T-helper 1 cell treated with Interleukin-12 subunit alpha and Interleukin-12 subunit beta and Interleukin-4 antibody, amounts not matched to agents 30 μg/mL and 1 μg/mL, for 36 hours (primary cell): ENCODE measurements around the gene ORC6.
A peak's percentile ranks its signal among the peaks of the same experiment; 100 is the strongest.
"Not testable (repeated sequence)": the region's sequence is repeated elsewhere in the genome, so short reads cannot be mapped to it uniquely, and the experiment has no call there.

Experiments used
- H3K27ac Mint-ChIP-seq: one replicate; pipeline ENCODE4 v1.8.0; 2021; ENCODE audit warnings: mild to moderate bottlenecking, mixed read lengths
- H3K27me3 Mint-ChIP-seq: one replicate; pipeline ENCODE4 v1.8.0; 2021; ENCODE audit warnings: low read depth, mixed read lengths
- H3K36me3 Mint-ChIP-seq: one replicate; pipeline ENCODE4 v1.8.0; 2021; ENCODE audit warnings: low read depth, mixed read lengths
- H3K4me1 Mint-ChIP-seq: one replicate; pipeline ENCODE4 v1.8.0; 2021; ENCODE audit warnings: low read depth, mixed read lengths
- H3K4me3 Mint-ChIP-seq: one replicate; pipeline ENCODE4 v1.8.0; 2021; ENCODE audit warnings: mild to moderate bottlenecking, moderate library complexity, mixed read lengths
- H3K9me3 Mint-ChIP-seq: one replicate; pipeline ENCODE4 v1.8.0; 2021; ENCODE audit warnings: mixed read lengths

ORC6 gene, protein sequence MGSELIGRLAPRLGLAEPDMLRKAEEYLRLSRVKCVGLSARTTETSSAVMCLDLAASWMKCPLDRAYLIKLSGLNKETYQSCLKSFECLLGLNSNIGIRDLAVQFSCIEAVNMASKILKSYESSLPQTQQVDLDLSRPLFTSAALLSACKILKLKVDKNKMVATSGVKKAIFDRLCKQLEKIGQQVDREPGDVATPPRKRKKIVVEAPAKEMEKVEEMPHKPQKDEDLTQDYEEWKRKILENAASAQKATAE

DNA sequence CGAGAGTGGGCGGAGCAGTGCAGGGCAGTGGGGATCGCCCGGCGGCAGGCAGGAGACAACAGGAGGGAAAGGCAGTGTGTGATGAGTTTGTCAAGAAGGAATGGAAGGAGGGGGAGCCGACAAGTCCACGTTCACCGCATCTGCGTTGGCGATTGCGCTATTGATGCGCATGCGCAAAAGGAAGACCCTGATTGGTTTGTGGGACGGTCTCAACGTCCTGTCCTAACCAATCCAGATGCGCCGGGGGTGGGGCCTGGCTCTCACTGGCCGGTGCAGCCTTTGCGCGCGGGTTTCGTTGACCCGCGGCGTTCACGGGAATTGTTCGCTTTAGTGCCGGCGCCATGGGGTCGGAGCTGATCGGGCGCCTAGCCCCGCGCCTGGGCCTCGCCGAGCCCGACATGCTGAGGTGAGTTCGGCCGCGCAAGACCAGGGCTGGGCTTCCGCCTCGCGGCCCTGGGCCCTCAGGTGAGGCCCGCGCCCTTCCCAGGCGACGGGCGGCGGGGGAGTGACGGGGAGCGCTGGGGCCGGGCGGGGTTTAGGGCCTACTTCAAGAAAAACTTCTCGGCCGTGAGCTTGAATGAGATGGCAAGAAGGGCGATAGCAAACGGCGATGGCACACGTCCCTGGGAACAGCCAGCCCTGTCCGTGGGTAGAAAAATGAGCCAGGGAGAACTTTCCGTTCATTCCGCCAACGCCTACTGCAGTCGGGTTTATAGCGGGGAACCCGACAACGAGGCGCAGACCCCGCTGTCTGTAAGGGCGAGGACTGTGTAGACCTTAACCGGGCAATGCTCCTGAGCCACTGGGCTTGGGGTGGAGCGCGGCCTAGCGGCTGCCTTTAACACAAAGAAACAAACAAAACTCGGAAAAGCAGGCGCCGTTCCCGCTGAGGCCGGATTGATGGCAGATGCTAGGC is at the start of gene ORC6:
Gene ORC6 (plus strand): TSS at position 295 of the 916 bp plus-strand sequence. CDS start 47 bp downstream, at position 342.
- no peaks in the 10 kb centered on the region for H3K27me3 Mint-ChIP-seq
- H3K27ac Mint-ChIP-seq, result no peak within 1 kb of the TSS
- peaks cover 31% of the 10 kb centered on the region for H3K4me1 Mint-ChIP-seq
- H3K4me3 Mint-ChIP-seq, result no peak within 1 kb of the TSS
- peaks cover 2% of the 10 kb centered on the region for H3K36me3 Mint-ChIP-seq
- H3K9me3 Mint-ChIP-seq, result no peaks in the 10 kb centered on the region

DNA sequence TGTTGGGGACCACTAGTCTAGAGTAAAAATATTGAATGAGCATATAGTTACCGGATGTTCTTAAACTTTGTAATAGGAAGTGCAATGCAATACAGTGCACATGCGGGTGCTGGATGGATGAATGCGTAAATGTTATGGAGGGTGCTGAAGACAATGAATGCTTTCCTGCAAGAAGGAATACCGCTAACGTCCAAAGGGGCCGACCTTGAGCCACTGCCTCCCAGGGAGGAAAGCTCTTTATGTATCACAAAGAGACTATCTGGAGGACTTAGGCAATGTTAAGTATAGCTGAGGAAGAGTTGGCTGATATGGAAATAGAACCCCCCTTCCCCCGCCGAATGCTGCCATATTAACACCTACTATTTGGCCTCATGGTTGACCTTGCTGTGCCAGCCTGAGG is 40.8 kb upstream of the ORC6 start:
- H3K27me3 Mint-ChIP-seq, result no peaks in the 10 kb centered on the region
- no peaks in the 10 kb centered on the region for H3K4me1 Mint-ChIP-seq
- peaks cover 4% of the 10 kb centered on the region for H3K9me3 Mint-ChIP-seq
- no peak overlapping the region for H3K27ac Mint-ChIP-seq
- H3K4me3 Mint-ChIP-seq, result no peak overlapping the region
- peaks cover 2% of the 10 kb centered on the region for H3K36me3 Mint-ChIP-seq

DNA sequence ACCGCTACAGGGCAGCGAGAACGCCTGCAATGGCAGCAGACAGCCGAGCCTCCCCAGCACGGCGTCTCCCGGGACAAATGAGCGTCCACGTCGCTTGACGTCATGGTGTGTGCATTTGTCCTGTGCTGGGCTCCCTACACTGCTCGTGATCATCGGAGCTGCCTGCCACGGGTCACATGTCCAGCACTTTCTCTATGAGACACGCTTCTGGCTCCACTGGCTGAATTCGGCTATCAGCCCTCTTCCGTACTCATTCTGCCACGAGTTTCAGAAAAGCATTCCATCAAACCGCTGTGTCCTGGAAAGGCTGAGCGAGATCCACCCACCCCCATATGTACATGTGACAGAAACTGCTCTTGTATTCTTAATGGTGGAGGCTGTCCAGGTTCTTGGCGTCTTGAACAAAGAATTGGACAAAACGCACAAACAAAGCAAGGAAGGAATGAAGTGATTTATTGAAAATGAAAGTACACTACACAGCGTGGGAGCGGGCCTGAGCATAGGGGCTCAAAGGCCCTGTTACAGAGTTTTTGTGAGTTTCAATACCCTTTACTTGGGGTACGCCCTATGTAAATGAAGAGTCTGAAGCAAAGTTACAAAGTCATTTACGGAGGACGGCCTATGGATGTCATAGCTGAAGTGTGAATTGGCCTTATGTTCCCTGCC is 39.7 kb upstream of the ORC6 start:
- no peak overlapping the region for H3K27ac Mint-ChIP-seq
- no peaks in the 10 kb centered on the region for H3K4me1 Mint-ChIP-seq
- no peak overlapping the region for H3K4me3 Mint-ChIP-seq
- no peaks in the 10 kb centered on the region for H3K9me3 Mint-ChIP-seq
- H3K27me3 Mint-ChIP-seq, result no peaks in the 10 kb centered on the region
- H3K36me3 Mint-ChIP-seq, result peaks cover 2% of the 10 kb centered on the region

DNA sequence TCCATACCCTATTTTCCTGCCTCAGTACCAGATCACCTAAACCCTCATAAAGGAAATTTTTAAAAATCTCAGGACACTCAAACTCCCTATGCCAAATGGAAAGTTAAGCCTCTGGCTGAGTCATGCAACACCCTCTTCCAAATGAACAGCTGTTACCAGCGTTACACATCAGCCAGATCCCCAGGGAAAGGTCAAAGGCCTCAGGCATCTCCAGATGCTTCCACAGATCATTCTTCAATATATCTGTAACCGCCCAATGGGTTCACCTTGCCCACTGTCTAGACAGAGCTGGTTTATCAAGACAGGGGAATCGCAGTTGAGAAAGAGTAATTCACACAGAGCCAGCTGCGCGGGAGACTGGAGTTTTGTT is 39.2 kb upstream of the ORC6 start:
- no peaks in the 10 kb centered on the region for H3K27me3 Mint-ChIP-seq
- no peaks in the 10 kb centered on the region for H3K9me3 Mint-ChIP-seq
- H3K27ac Mint-ChIP-seq, result no peak overlapping the region

DNA sequence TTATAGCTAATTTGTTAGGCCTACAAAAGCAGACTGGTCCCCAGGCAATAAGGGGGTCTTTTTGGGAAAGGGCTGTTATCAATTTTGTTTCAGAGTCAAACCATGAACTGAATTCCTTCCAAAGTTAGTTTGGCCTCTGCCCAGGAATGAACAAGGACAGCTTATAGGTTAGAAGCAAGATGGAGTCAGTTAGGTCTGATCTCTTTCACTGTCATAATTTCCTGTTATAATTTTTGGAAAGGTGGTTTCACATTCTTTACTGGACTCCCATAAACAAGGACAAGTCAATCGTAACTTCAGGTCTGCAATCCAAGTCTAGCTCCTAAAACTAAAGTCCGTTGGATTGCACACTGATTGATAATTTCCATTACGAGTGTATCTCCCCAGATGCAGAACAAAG is 38.2 kb upstream of the ORC6 start:
- H3K36me3 Mint-ChIP-seq, result peaks cover 5% of the 10 kb centered on the region
- no peaks in the 10 kb centered on the region for H3K4me1 Mint-ChIP-seq
- no peak overlapping the region for H3K27ac Mint-ChIP-seq
- H3K27me3 Mint-ChIP-seq, result no peaks in the 10 kb centered on the region
- H3K4me3 Mint-ChIP-seq, result no peak overlapping the region
- no peaks in the 10 kb centered on the region for H3K9me3 Mint-ChIP-seq

More for the DNA sequence above, 39.2 kb upstream of the ORC6 start:
- H3K4me1 Mint-ChIP-seq, result no peaks in the 10 kb centered on the region
- H3K36me3 Mint-ChIP-seq, result peaks cover 2% of the 10 kb centered on the region
- no peak overlapping the region for H3K4me3 Mint-ChIP-seq

DNA sequence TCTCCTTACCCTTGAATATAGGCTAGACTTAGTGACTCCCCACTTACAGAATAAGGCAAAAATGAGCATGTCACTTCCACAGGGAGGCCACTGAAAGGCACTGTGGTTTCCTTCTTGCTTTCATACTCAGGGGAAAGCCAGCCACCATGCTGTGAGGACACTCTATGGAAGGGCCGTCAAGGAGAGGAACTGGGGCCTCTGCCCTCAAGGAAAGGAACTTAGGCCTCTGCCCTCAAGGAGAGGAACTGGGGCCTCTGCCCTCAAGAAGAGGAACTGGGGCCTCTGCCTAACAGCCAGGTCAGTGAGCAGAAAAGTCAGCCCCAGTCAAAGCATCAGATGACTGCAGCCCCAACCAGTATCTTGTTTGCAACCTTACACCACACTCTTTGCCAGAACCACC is 30.5 kb upstream of the ORC6 start:
- H3K4me1 Mint-ChIP-seq, result peaks cover 13% of the 10 kb centered on the region
- H3K36me3 Mint-ChIP-seq, result peaks cover 26% of the 10 kb centered on the region

DNA sequence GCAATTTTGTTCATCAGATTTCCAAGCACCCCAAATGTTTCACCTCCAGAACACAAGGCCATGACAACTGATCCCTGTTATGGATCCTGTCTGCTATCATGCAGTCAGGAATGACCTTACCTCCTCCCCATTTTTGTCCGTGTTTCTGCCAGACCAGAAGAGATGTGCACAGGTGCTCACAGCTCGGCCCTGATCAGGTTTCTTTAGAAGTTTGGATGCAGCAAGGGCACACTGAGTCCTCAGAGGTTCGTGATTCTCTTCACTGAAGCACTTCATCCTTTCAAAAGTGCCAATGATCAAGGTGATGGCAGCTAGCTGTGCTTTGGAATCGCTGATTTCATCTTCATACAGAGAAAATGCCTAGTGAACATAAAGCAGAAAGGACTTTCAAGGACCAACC is 27.3 kb upstream of the ORC6 start:
- Mint-ChIP-seq H3K4me3 (no peak overlapping the region), H3K4me1 (peaks cover 13% of the 10 kb centered on the region), H3K36me3 (peaks cover 31% of the 10 kb centered on the region), H3K9me3 (no peaks in the 10 kb centered on the region), H3K27me3 (no peaks in the 10 kb centered on the region), H3K27ac (no peak overlapping the region)

More for the DNA sequence above, 30.5 kb upstream of the ORC6 start:
- no peaks in the 10 kb centered on the region for H3K9me3 Mint-ChIP-seq
- H3K4me3 Mint-ChIP-seq, result no peak overlapping the region
- H3K27me3 Mint-ChIP-seq, result no peaks in the 10 kb centered on the region
- peak overlapping the region; percentile 66 for H3K27ac Mint-ChIP-seq

DNA sequence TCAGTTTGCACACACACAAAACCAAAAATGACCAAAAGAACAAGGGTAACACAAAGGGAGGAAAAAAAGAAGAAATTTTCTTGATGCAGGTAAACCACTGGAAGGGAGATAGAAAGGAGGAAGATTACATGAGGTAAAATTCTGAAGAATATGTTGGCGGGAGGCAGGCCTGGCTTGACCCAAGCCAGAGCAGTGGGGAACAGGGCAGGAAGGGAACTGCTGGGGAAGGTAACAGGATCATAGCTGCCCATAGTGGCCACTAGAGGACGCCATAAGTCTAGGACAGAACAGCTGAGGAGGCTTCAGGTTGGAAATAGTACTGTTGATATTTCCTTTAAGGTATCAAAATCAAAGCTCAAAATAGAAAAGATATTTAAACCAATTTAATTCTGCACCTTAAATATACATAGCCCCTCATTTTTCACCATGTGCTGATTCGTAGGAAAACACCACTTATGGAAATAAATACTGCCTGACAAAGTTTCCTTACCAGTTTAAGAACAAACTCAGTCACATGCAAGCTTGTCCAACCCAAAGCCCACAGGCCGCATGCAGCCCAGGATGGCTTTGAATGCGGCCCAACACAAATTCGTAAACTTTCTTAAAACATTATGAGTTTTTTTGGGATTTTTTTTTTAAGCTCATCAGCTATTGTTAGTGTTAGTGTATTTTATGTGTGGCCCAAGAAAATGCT is 16.0 kb upstream of the ORC6 start:
- no peak overlapping the region for H3K4me3 Mint-ChIP-seq
- H3K9me3 Mint-ChIP-seq, result no peaks in the 10 kb centered on the region
- H3K36me3 Mint-ChIP-seq, result peaks cover 35% of the 10 kb centered on the region
- no peaks in the 10 kb centered on the region for H3K27me3 Mint-ChIP-seq
- H3K27ac Mint-ChIP-seq, result no peak overlapping the region
- H3K4me1 Mint-ChIP-seq, result peaks cover 3% of the 10 kb centered on the region

DNA sequence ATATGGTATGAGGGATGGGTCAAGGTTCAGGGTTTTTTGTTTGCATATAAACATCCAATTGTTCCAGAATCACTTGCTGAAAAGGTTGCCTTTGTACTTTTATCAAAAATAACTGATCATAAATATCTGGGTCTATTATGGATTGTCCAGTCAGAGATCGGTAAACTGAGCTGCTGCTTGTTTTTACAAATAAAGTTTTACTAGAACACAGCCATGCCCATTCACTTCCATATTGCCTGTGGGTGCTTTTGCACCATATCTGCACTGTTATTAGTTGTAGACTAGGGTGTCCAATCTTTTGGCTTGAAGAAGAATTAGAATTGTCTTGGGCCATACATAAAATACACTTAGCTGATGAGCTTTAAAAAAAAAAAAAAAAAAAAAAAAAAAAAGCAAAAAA is 11.5 kb upstream of the ORC6 start:
- H3K27ac Mint-ChIP-seq, H3K27me3 Mint-ChIP-seq, H3K4me3 Mint-ChIP-seq, H3K4me1 Mint-ChIP-seq, H3K9me3 Mint-ChIP-seq: not testable (repeated sequence)
- peaks cover 32% of the 10 kb centered on the region for H3K36me3 Mint-ChIP-seq

DNA sequence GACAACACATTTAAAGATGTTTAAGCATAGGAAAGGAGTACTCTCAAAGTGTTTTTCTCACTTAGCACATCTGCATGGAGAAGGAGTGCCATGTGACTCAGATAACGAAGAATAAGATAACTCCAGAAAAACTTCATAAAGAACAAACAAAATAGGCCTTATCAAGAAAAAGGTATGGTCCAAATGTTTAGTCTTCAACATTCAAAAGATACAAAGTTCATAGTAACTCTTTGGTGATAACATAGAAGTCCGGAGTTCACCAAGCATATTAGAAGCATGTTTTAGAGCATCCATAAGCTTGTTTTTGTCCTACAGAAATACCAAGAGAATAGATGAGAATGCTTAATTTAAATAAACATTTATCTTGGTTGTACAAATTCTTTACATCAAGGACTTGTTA is 7.6 kb upstream of the ORC6 start:
- H3K27me3 Mint-ChIP-seq, H3K4me3 Mint-ChIP-seq, H3K9me3 Mint-ChIP-seq, H3K27ac Mint-ChIP-seq: not testable (repeated sequence)
- Mint-ChIP-seq H3K36me3 (peaks cover 17% of the 10 kb centered on the region), H3K4me1 (peaks cover 10% of the 10 kb centered on the region)

DNA sequence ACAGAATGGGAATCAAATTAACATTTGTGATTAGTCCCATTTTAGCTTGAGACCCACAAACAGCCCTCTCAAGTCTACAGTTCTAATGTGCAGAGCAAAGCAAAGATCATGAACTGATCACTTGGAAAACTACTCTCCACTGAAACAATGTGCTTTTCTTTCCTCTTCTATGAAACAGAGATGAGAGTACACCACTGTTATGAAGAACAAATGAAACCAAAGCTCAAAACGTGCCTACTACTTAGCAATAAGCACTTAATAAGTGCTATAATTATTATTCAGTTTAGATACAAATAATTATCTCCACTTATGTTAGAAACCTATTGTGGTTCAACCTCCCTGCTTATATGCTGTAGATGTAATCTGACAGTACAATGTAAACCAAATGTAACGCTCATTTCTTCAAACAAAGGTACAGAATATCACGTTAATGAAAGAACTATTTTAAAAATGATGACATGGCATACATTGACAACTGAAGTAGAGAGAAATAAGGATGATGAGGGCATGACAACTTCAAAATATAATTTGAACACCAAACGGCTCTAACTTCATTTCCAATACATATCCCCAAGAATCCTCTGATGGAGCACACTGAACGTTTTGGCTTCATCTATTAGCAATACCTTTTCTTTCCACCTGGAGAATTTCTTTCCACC is 2.5 kb upstream of the ORC6 start:
- no peaks in the 10 kb centered on the region for H3K9me3 Mint-ChIP-seq
- H3K36me3 Mint-ChIP-seq, result peaks cover 2% of the 10 kb centered on the region
- H3K4me1 Mint-ChIP-seq, result peaks cover 33% of the 10 kb centered on the region
- no peaks in the 10 kb centered on the region for H3K27me3 Mint-ChIP-seq
- peak overlapping the region; percentile 0 for H3K4me3 Mint-ChIP-seq
- H3K27ac Mint-ChIP-seq, result no peak overlapping the region

DNA sequence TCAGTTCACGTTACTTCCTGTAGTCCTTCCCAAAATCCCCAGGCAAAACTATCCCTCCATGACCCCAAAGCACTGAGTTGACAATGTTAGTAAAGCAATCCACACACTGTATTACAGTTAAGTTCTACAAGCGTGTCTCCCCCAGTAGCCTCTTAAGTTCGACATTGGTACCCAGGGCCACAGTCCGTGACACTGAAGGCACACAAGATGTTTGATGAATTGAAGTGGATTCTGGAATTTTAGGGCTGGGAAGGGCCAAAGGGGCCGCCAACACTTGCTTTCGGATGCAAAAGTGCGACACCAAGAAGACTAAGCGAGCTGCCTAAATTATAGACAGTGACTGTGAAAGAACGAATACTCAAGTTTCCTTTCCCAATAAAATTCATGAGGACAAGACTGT is 2.0 kb upstream of the ORC6 start:
- H3K4me3 Mint-ChIP-seq, result peak overlapping the region; percentile 0
- peaks cover 33% of the 10 kb centered on the region for H3K4me1 Mint-ChIP-seq
- no peaks in the 10 kb centered on the region for H3K9me3 Mint-ChIP-seq
- no peaks in the 10 kb centered on the region for H3K27me3 Mint-ChIP-seq
- H3K27ac Mint-ChIP-seq, result no peak overlapping the region
- H3K36me3 Mint-ChIP-seq, result peaks cover 2% of the 10 kb centered on the region

DNA sequence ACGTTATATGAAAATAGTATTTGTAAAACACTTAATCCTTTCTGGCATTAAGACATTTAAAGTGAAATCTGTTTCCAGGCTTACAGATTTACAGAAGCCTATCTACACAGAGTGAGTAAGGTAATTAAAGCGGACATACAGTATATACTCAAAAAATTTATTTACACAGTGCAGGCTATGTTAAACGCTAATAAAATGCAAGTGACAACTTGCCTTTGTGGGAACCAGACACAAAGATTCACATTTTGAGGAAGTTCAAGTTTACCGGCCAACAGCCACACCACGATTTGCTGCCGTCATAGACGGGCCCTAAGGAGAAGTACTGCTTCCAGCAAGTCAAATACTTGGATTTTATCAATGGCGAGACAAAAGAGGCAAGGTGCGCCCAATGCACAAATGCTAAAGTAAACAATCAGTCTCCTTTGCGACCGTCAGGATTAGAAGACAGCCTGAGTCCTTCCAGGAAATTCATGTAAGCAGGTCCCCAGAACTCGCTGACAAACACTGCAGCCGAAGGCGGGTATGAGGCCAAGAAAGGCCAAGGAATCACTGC is 1.3 kb upstream of the ORC6 start:
- no peak overlapping the region for H3K27ac Mint-ChIP-seq
- H3K4me3 Mint-ChIP-seq, result no peak overlapping the region
- H3K9me3 Mint-ChIP-seq, result no peaks in the 10 kb centered on the region
- H3K4me1 Mint-ChIP-seq, result peaks cover 33% of the 10 kb centered on the region
- H3K27me3 Mint-ChIP-seq, result no peaks in the 10 kb centered on the region
- H3K36me3 Mint-ChIP-seq, result peaks cover 2% of the 10 kb centered on the region
